Prostate gland (tissue), 2 donors: ENCODE measurements around the gene TMPRSS11F. TPM values are rescaled to one million over a fixed set of nuclear protein-coding genes. Genes with fewer than 3 reads are reported as not detected.

Experiments used
- DNase-seq: peaks from one replicate; pipeline ENCODE4 v3.0.0-alpha.2; 2019; ENCODE audit warnings: low spot score
- H3K27ac ChIP-seq, 2 donors: fragments of 200-600 bp; sonication (generic); 2 replicates each; pipeline ENCODE4 v1.5.1; 2017 to 2019
- H3K27me3 ChIP-seq: fragments of 200-600 bp; sonication (generic); replicated peaks from 2 replicates; pipeline ENCODE4 v1.5.1; 2019; ENCODE audit not compliant: insufficient read depth
- H3K36me3 ChIP-seq, 2 donors: fragments of 200-600 bp; sonication (generic); 1 replicate in 1 of 2; 2 replicates in 1 of 2; pipeline versions ENCODE4 v1.5.1 to v1.8.1; 2017 to 2019
- H3K4me1 ChIP-seq: fragments of 200-600 bp; sonication (generic); replicated peaks from 2 replicates; pipeline ENCODE4 v1.5.1; 2019
- H3K4me3 ChIP-seq, 2 donors: fragments of 200-600 bp; sonication (generic); 2 replicates each; pipeline ENCODE4 v1.5.1; 2017 to 2019
- H3K9me3 ChIP-seq: fragments of 200-600 bp; sonication (generic); 2 replicates; pipeline ENCODE4 v1.5.1; 2017
- CTCF ChIP-seq, 4 experiments: fragments of 200-600 bp in 2 of 4; fragments of 450-650 bp in 2 of 4; sonication (generic) in 2 of 4; IDR thresholded peaks; 1 replicate in 3 of 4; 2 replicates in 1 of 4; pipeline ENCODE4 v1.5.1; 2016 to 2019; ENCODE audit warnings: antibody characterized with exemption in 4 of 4, mild to moderate bottlenecking in 2 of 4, moderate library complexity in 2 of 4
- POLR2A ChIP-seq: fragments of 450-650 bp; IDR thresholded peaks from one replicate; pipeline ENCODE4 v1.6.1; 2016; ENCODE audit warnings: antibody characterized with exemption, mild to moderate bottlenecking
- POLR2AphosphoS5 ChIP-seq: sonication (generic); formaldehyde crosslinking; IDR thresholded peaks from one replicate; pipeline ENCODE4 v1.6.1; 2017; ENCODE audit warnings: antibody characterized with exemption
- WGBS: methylation state at CpG from one replicate; pipeline ENCODE4 v1.1.5; 2018; 5-methylcytosine and 5-hydroxymethylcytosine counted together
- intact Hi-C: fragments of 100-400 bp; cut with DNase I; formaldehyde crosslinking; loops from one replicate; pipeline ENCODE4 v1.14.2; 2022
- total RNA-seq, 2 donors: library from RNA; depleted of rRNA; stranded (reverse); fragments of >200 nt; gene quantifications; one replicate each; pipeline ENCODE4 v1.1.0, GENCODE V29; 2016

Gene TMPRSS11F
- total RNA-seq, 2 donors from 2014 or later, result 0.34 to 0.46 TPM

DNA sequence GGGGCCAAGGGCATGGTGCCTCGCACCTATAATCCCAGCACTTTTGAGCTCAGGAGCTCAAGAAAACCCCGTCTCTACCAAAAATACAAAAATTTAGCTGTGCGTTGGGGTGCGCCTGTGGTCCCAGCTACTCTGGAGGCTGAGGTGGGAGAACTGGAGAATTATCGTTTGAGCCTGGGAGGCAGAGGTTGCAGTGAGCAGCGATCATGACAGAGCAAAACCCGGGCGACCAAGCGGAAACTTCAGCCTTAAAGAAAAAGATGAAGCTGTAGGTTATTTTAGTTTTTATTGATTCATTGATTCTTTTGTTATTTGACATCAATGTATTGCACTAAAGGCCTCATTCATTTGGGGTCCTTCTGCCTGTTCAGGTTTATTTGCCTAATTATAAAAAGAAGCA lies 5.4 kb downstream of the TMPRSS11F start:
- H3K9me3 ChIP-seq, result no peaks in the 10 kb centered on the region
- no peaks in the 10 kb centered on the region for H3K27me3 ChIP-seq
- no peaks in the 10 kb centered on the region for H3K4me1 ChIP-seq
- DNase-seq, result no peak
- H3K4me3 ChIP-seq, result no peak overlapping the region
- WGBS, result 96% methylated on average over 9 of the region's 9 CpGs
- H3K27ac ChIP-seq, result no peak overlapping the region
- TF ChIP-seq POLR2AphosphoS5 (no peak), CTCF (IDR thresholded peaks at IDR 0.05) (no peak), POLR2A (no peak)
- H3K36me3 ChIP-seq, result no peaks in the 10 kb centered on the region
- intact Hi-C loops, result no loop called here

DNA sequence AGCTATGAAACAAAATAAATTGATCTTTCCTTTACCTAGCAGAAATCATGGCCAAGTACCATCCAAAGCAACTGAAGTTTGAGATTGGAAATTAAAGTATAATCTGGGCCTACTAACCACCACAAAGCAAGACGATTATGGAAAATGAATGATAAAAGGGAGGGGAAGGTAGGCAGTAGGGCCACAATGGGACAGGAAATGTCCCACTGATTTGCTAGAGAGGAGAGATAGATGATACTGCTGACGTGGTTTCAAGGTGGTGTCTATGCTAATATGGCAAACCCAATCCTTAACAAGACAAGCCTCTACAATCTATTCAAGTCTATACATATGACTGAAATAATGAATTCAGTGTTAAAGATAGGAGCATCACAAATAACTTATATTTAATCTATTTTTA lies 6.1 kb downstream of the TMPRSS11F start:
- H3K27ac ChIP-seq, result no peak overlapping the region
- H3K4me3 ChIP-seq, result no peak overlapping the region
- WGBS, result 82% methylated on average over 2 of the region's 2 CpGs
- H3K27me3 ChIP-seq, result no peaks in the 10 kb centered on the region
- no peaks in the 10 kb centered on the region for H3K36me3 ChIP-seq
- H3K4me1 ChIP-seq, result no peaks in the 10 kb centered on the region
- H3K9me3 ChIP-seq, result no peaks in the 10 kb centered on the region
- TF ChIP-seq POLR2A (no peak), POLR2AphosphoS5 (no peak), CTCF (IDR thresholded peaks at IDR 0.05) (no peak)
- intact Hi-C loops, result no loop called here
- no peak for DNase-seq

DNA sequence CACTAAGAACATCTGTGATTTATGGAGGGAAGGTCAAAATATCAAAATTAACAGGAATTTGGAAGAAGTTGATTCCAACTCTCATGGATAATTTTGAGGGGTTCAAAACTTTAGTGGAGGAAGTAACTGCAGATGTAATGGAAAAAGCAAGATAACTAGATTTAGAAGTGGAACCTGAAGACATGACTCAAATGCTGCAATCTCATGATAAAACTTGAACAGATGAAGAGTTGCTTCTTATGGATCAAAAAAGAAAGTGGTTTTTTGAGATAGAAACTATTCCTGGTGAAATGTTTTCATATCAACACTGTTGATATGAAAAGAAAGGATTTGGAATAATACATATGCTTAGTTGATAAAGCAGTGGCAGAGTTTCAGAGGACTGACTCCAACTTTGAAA lies 9.7 kb downstream of the TMPRSS11F start:
- H3K27me3 ChIP-seq, result no peaks in the 10 kb centered on the region
- H3K36me3 ChIP-seq, result no peaks in the 10 kb centered on the region
- H3K4me3 ChIP-seq, result no peak overlapping the region
- TF ChIP-seq POLR2AphosphoS5, result no peak
- TF ChIP-seq CTCF (IDR thresholded peaks at IDR 0.05), result no peak
- no peak for TF ChIP-seq POLR2A
- no peak overlapping the region for H3K27ac ChIP-seq
- H3K4me1 ChIP-seq, result no peaks in the 10 kb centered on the region
- no peaks in the 10 kb centered on the region for H3K9me3 ChIP-seq
- intact Hi-C loops, result no loop called here
- no peak for DNase-seq

DNA sequence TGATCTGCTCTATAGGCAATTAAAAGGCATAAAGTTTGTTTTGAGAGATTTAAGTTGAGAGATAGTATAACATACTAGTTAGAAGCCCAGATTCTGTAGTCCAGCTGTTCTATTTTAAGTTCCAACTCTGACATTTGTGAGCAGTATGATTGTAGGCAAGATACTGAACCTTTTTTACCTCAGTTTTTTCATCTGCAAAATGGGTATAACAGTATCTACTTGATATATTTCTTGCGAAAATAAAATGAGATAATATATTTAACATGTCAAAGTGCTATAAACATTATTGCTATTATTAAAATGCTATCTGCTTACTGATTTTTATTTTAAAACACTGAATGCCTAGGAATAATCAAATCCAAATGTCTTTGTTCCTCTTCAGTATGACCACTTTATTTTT lies 19.2 kb downstream of the TMPRSS11F start:
- no peak overlapping the region for H3K27ac ChIP-seq
- no peaks in the 10 kb centered on the region for H3K36me3 ChIP-seq
- no peak overlapping the region for H3K4me3 ChIP-seq
- DNase-seq, result no peak
- H3K9me3 ChIP-seq, result no peaks in the 10 kb centered on the region
- H3K4me1 ChIP-seq, result no peaks in the 10 kb centered on the region
- no peak for TF ChIP-seq POLR2AphosphoS5
- 91% methylated on average over 1 of the region's 1 CpG for WGBS
- intact Hi-C loops, result no loop called here
- no peaks in the 10 kb centered on the region for H3K27me3 ChIP-seq

GRCh38 chr4:68109868-68110267 lies 19.8 kb downstream of the TMPRSS11F start:
- H3K27me3 ChIP-seq, result no peaks in the 10 kb centered on the region
- WGBS, result 21% methylated on average over 1 of the region's 1 CpG
- H3K36me3 ChIP-seq, result no peaks in the 10 kb centered on the region
- no peak overlapping the region for H3K4me3 ChIP-seq
- H3K4me1 ChIP-seq, result no peaks in the 10 kb centered on the region
- DNase-seq, result no peak
- H3K9me3 ChIP-seq, result no peaks in the 10 kb centered on the region
- no peak overlapping the region for H3K27ac ChIP-seq
- TF ChIP-seq POLR2A (no peak), CTCF (IDR thresholded peaks at IDR 0.05) (no peak), POLR2AphosphoS5 (no peak)
- intact Hi-C loops, result no loop called here
